Ishikawa (cell line): ENCODE results near the gene ZC3H12C.

Source experiments
- CEBPB ChIP-seq: IDR thresholded peaks from 2 replicates; pipeline ENCODE4 v1.6.1; 2012
- CREB1 ChIP-seq: IDR thresholded peaks from 2 replicates; pipeline ENCODE4 v1.6.1; 2012; ENCODE audit warnings: low read depth
- EGR1 ChIP-seq: IDR thresholded peaks from 2 replicates; pipeline ENCODE4 v1.6.1; 2012
- EP300 ChIP-seq: IDR thresholded peaks from 2 replicates; pipeline ENCODE4 v1.6.1; 2012; ENCODE audit warnings: borderline replicate concordance
- FOXM1 ChIP-seq: IDR thresholded peaks from 2 replicates; pipeline ENCODE4 v1.6.1; 2012; ENCODE audit warnings: low read depth, borderline replicate concordance
- NFIC ChIP-seq: IDR thresholded peaks from 2 replicates; pipeline ENCODE4 v1.6.1; 2012
- RAD21 ChIP-seq: IDR thresholded peaks from 2 replicates; pipeline ENCODE4 v1.6.1; 2012; ENCODE audit warnings: low read depth
- TAF1 ChIP-seq: IDR thresholded peaks from 2 replicates; pipeline ENCODE4 v1.6.1; 2012; ENCODE audit warnings: low read depth, mild to moderate bottlenecking
- TCF12 ChIP-seq: IDR thresholded peaks from 2 replicates; pipeline ENCODE4 v1.6.1; 2012; ENCODE audit warnings: low read depth
- TEAD4 ChIP-seq: IDR thresholded peaks from 2 replicates; pipeline ENCODE4 v1.6.1; 2012
- YY1 ChIP-seq: IDR thresholded peaks from 2 replicates; pipeline ENCODE4 v1.6.1; 2012; ENCODE audit warnings: low read depth
- ZBTB7A ChIP-seq: IDR thresholded peaks from 2 replicates; pipeline ENCODE4 v1.6.1; 2012; ENCODE audit warnings: low read depth
- TF ChIP-seq, protein P1 (sequence below): IDR thresholded peaks from 2 replicates; pipeline ENCODE4 v1.6.1; 2012
- TF ChIP-seq, protein P2 (sequence below): IDR thresholded peaks from 2 replicates; pipeline ENCODE4 v1.6.1; 2012; ENCODE audit warnings: low read depth, mild to moderate bottlenecking
- TF ChIP-seq, protein P3 (sequence below): IDR thresholded peaks from 2 replicates; pipeline ENCODE4 v1.6.1; 2012

ZC3H12C gene

GRCh38 chr11:110075105-110075846 lies 17.9 kb upstream of the ZC3H12C start:
- TF ChIP-seq CEBPB (no peak), TAF1 (no peak), CREB1 (no peak), RAD21 (no peak), YY1 (no peak), ZBTB7A (0 out of 2 replicates have a peak, but pooled peaks have one; percentile 15), TEAD4 (no peak), EGR1 (peak; percentile 82), NFIC (peak; percentile 52; the same call in 1 of the 2 replicates)
- TF ChIP-seq, protein P1, sequence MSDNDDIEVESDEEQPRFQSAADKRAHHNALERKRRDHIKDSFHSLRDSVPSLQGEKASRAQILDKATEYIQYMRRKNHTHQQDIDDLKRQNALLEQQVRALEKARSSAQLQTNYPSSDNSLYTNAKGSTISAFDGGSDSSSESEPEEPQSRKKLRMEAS, result no peak
- TF ChIP-seq, protein P2, sequence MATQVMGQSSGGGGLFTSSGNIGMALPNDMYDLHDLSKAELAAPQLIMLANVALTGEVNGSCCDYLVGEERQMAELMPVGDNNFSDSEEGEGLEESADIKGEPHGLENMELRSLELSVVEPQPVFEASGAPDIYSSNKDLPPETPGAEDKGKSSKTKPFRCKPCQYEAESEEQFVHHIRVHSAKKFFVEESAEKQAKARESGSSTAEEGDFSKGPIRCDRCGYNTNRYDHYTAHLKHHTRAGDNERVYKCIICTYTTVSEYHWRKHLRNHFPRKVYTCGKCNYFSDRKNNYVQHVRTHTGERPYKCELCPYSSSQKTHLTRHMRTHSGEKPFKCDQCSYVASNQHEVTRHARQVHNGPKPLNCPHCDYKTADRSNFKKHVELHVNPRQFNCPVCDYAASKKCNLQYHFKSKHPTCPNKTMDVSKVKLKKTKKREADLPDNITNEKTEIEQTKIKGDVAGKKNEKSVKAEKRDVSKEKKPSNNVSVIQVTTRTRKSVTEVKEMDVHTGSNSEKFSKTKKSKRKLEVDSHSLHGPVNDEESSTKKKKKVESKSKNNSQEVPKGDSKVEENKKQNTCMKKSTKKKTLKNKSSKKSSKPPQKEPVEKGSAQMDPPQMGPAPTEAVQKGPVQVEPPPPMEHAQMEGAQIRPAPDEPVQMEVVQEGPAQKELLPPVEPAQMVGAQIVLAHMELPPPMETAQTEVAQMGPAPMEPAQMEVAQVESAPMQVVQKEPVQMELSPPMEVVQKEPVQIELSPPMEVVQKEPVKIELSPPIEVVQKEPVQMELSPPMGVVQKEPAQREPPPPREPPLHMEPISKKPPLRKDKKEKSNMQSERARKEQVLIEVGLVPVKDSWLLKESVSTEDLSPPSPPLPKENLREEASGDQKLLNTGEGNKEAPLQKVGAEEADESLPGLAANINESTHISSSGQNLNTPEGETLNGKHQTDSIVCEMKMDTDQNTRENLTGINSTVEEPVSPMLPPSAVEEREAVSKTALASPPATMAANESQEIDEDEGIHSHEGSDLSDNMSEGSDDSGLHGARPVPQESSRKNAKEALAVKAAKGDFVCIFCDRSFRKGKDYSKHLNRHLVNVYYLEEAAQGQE, result no peak

DNA sequence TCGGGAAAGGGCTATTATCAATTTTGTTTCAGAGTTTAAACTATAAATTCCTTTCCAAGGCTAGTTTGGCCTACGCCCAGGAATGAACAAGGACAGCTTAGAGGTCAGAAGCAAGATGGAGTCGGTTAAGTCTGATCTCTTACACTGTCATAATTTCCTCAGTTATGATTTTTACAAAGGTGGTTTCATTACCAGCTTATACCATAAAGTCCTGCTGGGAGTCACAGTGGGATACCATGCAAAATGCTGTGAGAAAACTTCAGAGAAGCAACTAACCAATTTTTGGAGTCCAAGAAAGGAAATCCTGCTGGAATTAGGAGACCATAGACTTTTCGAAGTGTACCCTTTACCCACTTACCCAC lies 17.4 kb upstream of the ZC3H12C start:
- no peak for TF ChIP-seq YY1
- TF ChIP-seq, protein P3, sequence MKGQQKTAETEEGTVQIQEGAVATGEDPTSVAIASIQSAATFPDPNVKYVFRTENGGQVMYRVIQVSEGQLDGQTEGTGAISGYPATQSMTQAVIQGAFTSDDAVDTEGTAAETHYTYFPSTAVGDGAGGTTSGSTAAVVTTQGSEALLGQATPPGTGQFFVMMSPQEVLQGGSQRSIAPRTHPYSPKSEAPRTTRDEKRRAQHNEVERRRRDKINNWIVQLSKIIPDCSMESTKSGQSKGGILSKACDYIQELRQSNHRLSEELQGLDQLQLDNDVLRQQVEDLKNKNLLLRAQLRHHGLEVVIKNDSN, result no peak
- TF ChIP-seq FOXM1, result no peak
- no peak for TF ChIP-seq EP300
- TF ChIP-seq, protein P1, result no peak
- TF ChIP-seq RAD21, result no peak
- no peak for TF ChIP-seq TAF1
- TF ChIP-seq EGR1, result no peak
- no peak for TF ChIP-seq ZBTB7A
- no peak for TF ChIP-seq CEBPB
- no peak for TF ChIP-seq TEAD4
- TF ChIP-seq NFIC, result no peak
- TF ChIP-seq, protein P2, result no peak
- TF ChIP-seq TCF12, result no peak
- no peak for TF ChIP-seq CREB1

DNA sequence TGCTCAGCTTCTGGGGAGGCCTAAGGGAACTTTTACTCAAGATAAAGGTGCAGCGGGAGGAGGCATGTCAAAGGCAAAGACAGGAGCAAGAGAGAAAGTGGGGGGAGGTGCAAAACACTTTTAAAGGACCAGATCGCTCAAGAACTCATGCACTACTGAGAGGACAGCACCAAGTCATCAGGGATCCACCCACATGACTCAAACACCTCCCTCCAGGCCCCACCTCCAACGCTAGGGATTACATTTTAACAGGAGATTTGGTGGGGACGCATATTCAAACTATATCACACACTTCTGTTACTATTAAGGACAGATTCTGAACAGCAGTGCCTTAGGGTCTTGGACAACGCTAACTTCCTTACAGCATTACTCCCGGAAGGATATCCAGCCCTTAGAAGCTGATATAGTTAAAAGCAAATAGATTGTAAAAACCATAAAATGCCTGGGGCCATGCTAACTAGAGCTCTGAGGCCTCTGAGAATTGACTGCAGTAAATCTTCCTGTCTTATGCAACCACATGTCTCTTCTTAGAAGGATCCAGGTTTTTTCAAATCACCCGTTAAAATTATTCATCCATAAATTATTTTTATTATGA lies 16.7 kb upstream of the ZC3H12C start:
- TF ChIP-seq EGR1 (no peak), FOXM1 (no peak), ZBTB7A (no peak), CREB1 (no peak), TAF1 (no peak), RAD21 (no peak), TEAD4 (no peak), CEBPB (no peak), EP300 (no peak), TCF12 (no peak), NFIC (no peak)
- TF ChIP-seq, protein P2, result no peak
- TF ChIP-seq, protein P3, result no peak

DNA sequence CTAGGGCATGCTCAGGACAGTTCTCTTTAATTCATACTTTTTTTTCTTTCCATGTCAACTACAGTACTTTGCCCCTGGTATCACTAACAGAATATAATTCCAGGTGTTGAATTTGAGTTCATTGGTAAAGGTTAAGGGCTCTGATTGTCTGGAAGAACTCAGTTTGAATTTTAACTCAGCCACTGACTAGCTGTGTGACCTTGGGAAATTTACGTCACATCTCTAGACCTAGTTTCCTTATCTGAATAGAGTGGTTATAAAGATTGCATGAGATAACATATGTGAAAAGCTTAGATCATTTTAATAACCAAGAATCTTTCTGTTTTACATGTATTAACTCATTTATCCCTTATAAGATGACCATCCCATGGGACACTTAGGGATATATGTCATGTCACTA lies 15.8 kb upstream of the ZC3H12C start:
- no peak for TF ChIP-seq TAF1
- no peak for TF ChIP-seq TCF12
- TF ChIP-seq, protein P1, result no peak
- no peak for TF ChIP-seq NFIC
- TF ChIP-seq TEAD4, result no peak
- TF ChIP-seq RAD21, result no peak
- no peak for TF ChIP-seq ZBTB7A
- TF ChIP-seq CREB1, result no peak
- no peak for TF ChIP-seq EGR1
- no peak for TF ChIP-seq CEBPB
- TF ChIP-seq, protein P3, result no peak
- no peak for TF ChIP-seq EP300
- no peak for TF ChIP-seq YY1
- TF ChIP-seq, protein P2, result no peak
- TF ChIP-seq FOXM1, result no peak
